Measurements from ENCODE around the gene IL7R.

The IL7R gene

DNA sequence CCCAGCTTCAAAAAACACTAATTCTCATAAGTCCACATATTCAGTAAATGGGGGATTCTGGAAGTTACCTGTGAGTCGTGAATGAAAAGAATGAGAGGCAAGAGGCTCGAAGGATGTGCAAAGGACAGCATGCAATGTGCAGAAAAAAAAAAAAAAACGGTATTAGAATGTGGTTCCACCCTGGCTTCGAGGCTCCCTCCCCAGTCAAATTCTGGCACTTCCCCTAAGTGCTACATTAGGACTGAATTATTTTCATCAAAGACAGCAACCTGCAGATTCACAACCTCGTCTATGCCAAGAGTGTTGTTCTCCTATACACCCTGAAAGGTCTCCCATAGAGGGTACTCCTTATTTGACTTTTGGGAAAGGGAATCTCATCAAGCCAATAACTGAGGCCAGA, 65.2 kb downstream of the IL7R start:
- no peak for DNase-seq

DNA sequence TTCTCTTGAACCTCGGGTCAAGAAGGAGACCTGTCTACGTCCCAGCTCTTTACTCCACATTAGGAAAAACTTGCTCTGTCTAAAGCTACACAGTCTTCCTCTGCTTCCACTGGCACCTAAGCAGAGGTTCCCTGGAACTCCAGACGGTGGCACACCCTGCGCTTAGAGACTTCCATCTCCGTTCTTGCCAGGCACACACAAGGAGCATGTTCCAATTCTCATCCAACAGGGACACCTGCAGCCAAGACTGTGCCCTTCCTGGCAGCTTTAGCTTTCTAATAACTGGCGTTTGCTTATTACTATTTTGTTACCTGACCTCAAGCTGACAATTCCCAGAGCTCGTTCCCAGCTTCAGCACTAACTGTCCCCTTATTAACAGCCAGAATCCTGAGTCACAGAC, 65.8 kb downstream of the IL7R start:
- no peak for DNase-seq

DNA sequence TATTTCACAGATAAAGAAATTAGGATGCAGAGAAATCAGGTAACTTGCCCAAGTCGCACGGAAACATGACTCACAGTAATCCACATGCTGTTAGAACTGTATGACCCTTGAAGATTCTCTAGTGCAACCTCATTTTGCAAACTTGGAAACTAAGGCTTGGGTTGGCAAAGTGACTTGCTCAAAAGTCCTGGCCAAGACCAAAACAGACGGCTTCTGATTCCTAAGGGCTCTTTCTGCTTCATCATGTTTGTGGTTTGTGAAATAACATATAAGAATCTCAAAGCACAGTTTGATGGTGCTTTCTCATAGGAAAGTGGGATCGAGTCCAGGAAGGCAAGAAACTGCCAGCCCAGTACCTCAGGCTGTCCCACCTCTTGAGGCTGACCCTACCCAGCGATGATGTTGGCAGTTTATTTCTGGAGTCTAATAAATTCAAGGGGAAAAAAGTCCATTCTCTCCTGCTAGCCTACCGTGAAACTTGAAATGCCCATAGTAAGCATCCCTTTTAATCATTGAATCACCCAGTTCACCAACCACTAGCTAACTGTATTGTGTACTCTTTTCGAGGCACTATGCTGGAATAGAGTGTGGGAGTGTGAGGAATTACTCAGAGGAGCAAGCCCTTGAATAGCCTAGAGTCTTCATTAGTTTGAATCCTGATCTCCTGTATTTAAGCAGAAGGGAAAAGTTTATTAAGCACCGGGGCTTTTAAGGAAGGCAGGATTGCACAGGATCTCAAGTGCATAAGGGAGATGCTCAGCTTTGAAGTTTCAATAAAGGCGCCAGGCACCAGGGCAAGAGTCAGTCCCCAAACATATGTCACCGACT, 67.6 kb downstream of the IL7R start:
- DNase-seq: peak; percentile 71

DNA sequence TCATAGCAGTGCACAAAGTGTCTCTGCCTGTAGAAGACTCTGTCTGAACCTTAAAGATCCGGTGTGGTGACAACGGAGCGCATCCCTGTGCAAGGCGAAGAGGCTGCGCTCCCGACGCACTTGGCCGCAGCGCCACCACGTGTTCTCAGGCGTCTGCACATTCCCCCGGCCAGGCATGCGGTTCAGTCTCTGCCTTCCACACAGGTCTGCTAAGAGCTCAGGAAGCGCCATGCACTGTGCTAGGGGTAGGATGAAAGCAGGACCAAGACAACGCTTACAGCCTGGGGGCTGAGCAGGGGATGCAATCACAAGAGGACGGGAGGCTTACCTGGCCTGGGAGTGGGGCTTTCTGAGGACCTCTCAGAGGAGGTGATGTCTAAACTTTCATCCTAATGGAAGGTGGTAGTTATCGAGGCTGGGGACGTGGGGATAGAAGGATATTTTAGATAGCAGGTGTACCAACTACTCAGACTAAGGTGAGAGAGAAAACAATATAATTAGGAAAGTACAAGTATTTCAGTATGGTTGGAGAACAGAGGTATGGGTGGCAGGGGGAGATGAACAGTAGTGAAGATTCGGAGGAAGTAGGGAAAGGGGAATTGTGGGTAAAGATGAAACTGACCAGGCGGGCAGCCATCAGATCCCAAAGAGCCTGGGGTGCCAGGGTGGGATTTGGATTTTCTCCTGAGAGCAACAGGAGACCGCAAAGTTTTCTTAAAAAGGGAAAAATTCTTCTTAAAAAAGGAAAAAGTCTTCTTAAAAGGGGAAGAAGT, 68.4 kb downstream of the IL7R start:
- peak; percentile 95 for DNase-seq

DNA sequence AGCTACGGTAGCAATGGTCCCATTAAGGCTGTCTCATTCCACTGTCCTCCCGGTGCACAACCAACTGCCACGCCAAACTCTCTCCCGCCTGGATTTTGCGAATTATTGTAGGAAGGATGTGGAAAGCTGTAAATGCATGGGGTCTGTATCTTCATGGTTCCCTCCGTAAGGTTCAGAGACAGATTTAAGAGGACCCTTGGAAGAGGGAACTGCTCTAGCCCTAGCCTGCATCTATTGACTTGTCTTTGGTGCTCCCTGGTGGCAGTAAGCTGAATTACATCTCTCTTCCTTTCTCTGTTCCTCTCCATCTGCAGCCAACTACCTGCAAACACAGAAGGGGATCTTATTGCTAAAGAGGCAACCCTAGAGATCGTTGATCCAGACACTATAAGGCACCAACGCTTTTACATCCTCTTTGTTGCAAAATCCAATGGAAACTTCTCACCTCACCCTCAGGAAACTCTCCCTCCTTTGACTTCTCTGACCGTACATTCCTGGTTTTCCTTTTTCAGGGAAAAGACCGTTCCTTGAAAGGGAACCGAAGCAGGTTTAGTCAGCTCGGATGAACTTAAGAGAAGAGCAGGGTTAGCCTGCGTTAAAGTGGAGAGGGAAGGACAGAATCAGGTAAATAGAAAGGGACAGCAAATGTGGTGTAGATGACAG, 69.8 kb downstream of the IL7R start:
- peak; percentile 81 for DNase-seq
